Muscle of back (tissue), 11 donors: ENCODE measurements around the gene TBL3. TPM values are rescaled to one million over a fixed set of nuclear protein-coding genes. Genes with fewer than 3 reads are reported as not detected.

Source experiments
- DNase-seq, 3 donors: peaks; one replicate each; pipeline versions ENCODE4 v3.0.0 to v3.0.0-alpha.2; 2013
- polyA plus RNA-seq, 10 donors: library from polyadenylated mRNA; unstranded; fragments of 120-200 nt; gene quantifications; one replicate each; pipeline ENCODE4 v1.2.1, GENCODE V29; 2013; ENCODE audit not compliant: insufficient read length in 10 of 10

Gene TBL3
- polyA plus RNA-seq, 10 donors: 18.7 to 35.0 (median 27.8) TPM

- no peak for DNase-seq
These were observed 8.3 kb downstream of the TBL3 start for GRCh38 chr16:1980030-1980769.

- DNase-seq: no peak
These were observed 8.9 kb downstream of the TBL3 start for GRCh38 chr16:1980770-1981087.

- no peak for DNase-seq
These were observed 9.6 kb downstream of the TBL3 start, which contains the start of gene NOXO1 for GRCh38 chr16:1981398-1981836. Gene NOXO1, minus strand, starts transcription at chr16:1981469. Its CDS starts 290 bp downstream, at chr16:1981179.

DNA sequence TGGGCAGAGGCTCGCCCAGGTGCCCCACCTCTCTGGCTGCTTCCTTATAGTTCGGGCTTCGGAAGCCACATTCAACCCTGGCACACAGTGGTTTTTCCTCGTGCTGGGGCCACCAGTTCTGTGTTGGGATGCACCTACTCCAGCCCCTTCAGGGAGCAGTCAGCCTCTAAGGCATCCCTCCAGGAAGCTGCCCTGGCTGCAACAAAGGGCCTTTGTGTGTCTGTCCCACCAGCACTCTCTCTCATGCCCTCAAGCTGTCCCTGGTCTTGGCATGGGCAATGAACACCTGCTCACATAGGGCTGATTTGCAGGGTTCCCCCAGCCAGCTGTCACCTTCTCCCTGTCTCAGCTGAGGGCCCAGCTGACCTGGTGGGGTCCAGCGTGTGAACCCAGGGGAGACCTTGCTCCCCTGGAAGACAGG is 10.2 kb downstream of the TBL3 start:
- DNase-seq: no peak

DNA sequence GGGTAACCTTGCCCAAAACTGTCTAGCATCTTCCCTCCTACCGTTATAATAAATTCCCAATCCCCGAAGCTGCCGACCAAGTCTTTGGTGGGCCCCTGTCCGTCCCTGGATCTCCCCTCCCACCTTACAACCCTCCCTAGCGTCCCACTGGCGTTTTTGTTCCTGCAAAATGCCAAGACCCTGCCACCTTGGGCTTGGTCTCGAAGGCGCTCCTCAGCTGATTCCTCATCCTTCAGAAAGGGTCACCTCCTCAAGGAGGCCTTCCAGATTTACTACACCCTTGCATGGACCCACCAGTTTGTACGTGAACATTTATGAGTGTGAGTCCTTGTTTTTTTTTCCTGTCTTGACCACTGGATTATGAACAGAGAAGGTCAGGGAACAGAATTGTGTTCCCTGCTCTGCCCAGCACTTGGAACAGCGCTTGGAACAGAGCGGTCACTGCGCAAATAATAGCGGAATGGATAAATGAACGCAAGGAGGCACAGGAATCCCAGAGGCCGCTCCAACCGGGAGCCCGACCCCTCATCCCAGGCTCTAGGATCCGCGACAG is 11.2 kb downstream of the TBL3 start:
- no peak for DNase-seq

DNA sequence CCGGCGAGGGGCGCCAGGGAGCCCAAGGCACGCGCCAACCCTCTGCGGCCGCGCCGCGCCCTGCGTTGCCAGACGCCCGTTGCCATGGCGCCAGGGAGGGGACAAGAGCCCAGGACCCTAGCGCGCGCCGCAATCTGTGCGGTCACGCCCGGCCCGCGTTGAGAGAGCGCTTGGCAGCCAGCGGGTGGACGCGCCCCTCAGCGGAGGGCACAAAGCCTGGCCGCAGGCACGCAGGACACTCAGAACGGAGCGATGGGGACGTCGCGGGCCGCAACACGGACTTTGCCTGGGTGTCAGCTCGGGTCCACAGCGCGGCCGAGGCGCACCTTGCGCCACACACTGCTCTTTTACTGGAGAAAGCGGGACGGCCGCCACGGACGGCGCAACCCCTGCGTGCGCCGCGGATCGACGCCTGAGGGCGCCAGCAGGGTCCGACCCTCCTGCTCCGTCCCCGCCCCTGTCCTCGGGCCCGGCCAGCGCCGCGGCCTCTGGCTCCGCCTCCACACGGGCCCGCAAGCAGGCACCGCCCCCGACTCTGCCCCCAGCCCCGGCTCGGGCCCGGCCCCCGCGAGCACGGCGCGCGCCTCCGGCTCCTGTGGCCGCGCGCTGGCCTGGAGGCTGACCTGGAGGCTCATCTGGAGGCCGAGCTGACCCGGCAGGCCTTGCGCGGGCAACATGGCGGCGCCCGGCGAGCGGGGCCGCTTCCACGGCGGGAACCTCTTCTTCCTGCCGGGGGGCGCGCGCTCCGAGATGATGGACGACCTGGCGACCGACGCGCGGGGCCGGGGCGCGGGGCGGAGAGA is 11.9 kb downstream of the TBL3 start, which contains the start of gene GFER:
TSS of gene GFER (plus strand) at position 650 of the 803 bp plus-strand sequence. CDS start at position 676, 26 bp downstream.
- DNase-seq: peak; percentile 89 to 96 (median 95)

DNA sequence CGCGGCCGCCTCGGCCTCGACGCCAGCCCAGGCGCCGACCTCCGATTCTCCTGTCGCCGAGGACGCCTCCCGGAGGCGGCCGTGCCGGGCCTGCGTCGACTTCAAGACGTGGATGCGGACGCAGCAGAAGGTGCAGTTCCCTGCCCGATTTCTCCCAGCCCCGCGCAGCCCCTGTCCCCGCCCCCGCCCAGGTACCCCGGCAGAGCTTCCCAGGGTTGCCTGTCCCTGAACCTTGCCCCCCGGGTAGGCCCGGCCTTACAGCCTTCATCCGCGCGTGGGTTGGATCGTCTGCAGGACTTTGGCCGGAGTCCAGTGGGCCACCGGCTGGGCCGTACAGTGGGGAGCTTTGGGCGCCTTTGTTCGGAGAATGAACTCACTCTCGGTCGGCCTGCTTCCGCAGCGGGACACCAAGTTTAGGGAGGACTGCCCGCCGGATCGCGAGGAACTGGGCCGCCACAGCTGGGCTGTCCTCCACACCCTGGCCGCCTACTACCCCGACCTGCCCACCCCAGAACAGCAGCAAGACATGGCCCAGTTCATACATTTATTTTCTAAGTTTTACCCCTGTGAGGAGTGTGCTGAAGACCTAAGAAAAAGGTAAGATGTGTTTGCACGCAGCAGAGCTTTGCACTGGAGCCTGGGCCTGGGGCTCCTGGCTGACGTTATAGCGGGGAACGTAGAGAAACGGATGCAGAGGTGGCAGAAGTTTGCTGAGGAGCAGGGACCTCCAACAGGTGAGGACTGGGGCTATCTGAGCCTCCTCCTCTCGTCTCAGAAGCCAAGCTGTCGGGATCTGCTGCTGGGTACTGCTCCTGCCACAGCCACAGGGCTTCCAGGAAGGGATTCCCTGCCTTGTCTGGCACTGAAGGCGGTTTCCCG is 12.7 kb downstream of the TBL3 start:
- peak in 1 of 3 donors; percentile 53 for DNase-seq

GRCh38 chr16:1985466-1986150 is 13.8 kb downstream of the TBL3 start:
- no peak for DNase-seq

GRCh38 chr16:1987198-1987597 is 15.3 kb downstream of the TBL3 start:
- DNase-seq: no peak

GRCh38 chr16:1989209-1990100 is 17.6 kb downstream of the TBL3 start, which contains the start of gene SYNGR3:
Gene SYNGR3, plus strand, starts transcription at chr16:1989970. Its CDS starts 133 bp downstream, at chr16:1990103.
- no peak for DNase-seq

GRCh38 chr16:1990101-1990350 is 18.2 kb downstream of the TBL3 start:
- no peak for DNase-seq

GRCh38 chr16:1990351-1991134 is 18.7 kb downstream of the TBL3 start:
- DNase-seq: no peak

- DNase-seq: no peak
These were observed 19.3 kb downstream of the TBL3 start for GRCh38 chr16:1991135-1991551.

DNA sequence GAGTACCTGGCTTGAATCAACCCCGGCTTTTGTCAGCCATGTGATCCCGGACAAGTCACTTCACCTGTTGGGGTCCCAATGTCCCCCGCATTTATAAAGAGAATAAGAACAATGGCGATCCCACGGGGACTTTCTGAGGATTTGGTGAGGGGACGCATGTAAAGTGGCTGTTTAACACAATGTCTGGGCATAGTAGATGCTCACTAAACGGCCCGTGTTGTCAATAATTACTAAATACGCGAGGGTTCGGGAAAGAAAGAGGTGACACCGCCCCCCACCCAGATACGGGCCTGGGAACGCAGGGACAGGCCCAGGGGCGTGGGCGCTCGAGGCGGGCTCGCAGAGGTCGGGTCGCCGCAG is 19.7 kb downstream of the TBL3 start:
- no peak for DNase-seq

GRCh38 chr16:1991948-1992703 is 20.3 kb downstream of the TBL3 start:
- DNase-seq: peak; percentile 86 to 88 (median 88)

DNA sequence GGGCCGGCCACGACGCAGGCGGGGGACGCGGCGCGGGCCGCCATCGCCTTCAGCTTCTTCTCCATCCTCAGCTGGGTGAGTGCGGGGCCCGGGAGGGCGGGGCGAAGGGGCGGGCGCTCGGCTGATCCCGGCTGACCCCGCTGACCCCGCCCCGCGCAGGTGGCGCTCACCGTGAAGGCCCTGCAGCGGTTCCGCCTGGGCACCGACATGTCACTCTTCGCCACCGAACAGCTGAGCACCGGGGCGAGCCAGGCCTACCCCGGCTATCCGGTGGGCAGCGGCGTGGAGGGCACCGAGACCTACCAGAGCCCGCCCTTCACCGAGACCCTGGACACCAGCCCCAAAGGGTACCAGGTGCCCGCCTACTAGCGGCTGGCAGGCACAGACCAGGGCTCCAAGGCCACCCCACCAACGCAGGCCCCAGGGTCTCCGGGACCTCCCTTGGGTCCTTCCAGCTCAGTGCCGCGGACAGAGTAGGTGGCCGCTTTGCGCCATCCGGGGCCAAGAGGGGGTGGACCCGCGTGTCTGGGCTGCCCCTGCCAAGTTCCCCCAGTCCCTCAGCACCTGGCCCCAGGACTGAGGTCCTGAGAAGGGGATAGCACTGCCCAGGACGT is 21.0 kb downstream of the TBL3 start:
- no peak for DNase-seq

- no peak for DNase-seq
These were observed 21.9 kb downstream of the TBL3 start for GRCh38 chr16:1993731-1994131.
